Measurements from ENCODE around the gene PAPPA. TPM values are rescaled to one million over a fixed set of nuclear protein-coding genes. Genes with fewer than 3 reads are reported as not detected.

Gene PAPPA
- total and polyA plus RNA-seq, 12 donors, result 0.22 to 23.9 (median 5.7) TPM

GRCh38 chr9:116271340-116271739 lies 117.7 kb downstream of the PAPPA start:
- TF ChIP-seq, protein P1, sequence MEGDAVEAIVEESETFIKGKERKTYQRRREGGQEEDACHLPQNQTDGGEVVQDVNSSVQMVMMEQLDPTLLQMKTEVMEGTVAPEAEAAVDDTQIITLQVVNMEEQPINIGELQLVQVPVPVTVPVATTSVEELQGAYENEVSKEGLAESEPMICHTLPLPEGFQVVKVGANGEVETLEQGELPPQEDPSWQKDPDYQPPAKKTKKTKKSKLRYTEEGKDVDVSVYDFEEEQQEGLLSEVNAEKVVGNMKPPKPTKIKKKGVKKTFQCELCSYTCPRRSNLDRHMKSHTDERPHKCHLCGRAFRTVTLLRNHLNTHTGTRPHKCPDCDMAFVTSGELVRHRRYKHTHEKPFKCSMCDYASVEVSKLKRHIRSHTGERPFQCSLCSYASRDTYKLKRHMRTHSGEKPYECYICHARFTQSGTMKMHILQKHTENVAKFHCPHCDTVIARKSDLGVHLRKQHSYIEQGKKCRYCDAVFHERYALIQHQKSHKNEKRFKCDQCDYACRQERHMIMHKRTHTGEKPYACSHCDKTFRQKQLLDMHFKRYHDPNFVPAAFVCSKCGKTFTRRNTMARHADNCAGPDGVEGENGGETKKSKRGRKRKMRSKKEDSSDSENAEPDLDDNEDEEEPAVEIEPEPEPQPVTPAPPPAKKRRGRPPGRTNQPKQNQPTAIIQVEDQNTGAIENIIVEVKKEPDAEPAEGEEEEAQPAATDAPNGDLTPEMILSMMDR (IDR thresholded peaks at IDR 0.05), result no peak
- no peak for TF ChIP-seq POLR2A (IDR thresholded peaks at IDR 0.05)
- Histone ChIP-seq H3K4me3 (no peak overlapping the region), H3K9me3 (replicated peaks in 1 of 3) (no peaks in the 10 kb centered on the region), H3K36me3 (replicated peaks in 1 of 2) (no peaks in the 10 kb centered on the region), H3K27me3 (no peaks in the 10 kb centered on the region), H3K4me1 (replicated peaks in 1 of 2) (no peaks in the 10 kb centered on the region), H3K27ac (no peak overlapping the region)
- WGBS, 4 donors, result 69 to 79% (median 75%) methylated on average over 7 of the region's 7 CpGs
- no peak for DNase-seq
- intact Hi-C loops (cut with DNase I), result no loop called here

DNA sequence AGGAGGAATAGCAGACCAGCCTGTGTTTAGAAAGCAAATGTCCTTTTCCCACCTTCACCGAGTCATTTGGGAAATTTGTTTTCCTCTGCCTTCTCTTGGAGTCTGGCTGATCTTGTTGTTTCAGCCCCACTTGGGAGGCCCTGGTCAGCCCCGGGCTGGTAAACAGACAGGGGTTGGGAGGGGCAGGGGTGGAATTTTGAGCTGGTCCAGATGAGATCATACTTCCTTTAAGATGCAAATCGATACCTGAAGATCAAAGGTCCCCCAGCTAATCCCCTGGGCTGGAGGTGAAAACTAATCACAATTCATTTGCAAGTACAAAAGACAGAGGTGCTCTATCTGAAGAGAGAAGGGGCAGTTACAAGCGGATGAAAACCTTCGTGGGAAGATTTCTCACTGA lies 118.4 kb downstream of the PAPPA start:
- TF ChIP-seq POLR2A (IDR thresholded peaks at IDR 0.05), result no peak
- TF ChIP-seq, protein P1 (IDR thresholded peaks at IDR 0.05), result no peak
- H3K4me3 ChIP-seq, result no peak overlapping the region
- no peaks in the 10 kb centered on the region for H3K36me3 ChIP-seq (replicated peaks in 1 of 2)
- no peaks in the 10 kb centered on the region for H3K27me3 ChIP-seq
- no peaks in the 10 kb centered on the region for H3K4me1 ChIP-seq (replicated peaks in 1 of 2)
- no peaks in the 10 kb centered on the region for H3K9me3 ChIP-seq (replicated peaks in 1 of 3)
- no peak for DNase-seq
- no peak overlapping the region for H3K27ac ChIP-seq
- intact Hi-C loops (cut with DNase I), result no loop called here
- 34 to 52% (median 38%) methylated on average over 5 of the region's 5 CpGs for WGBS, 4 donors

DNA sequence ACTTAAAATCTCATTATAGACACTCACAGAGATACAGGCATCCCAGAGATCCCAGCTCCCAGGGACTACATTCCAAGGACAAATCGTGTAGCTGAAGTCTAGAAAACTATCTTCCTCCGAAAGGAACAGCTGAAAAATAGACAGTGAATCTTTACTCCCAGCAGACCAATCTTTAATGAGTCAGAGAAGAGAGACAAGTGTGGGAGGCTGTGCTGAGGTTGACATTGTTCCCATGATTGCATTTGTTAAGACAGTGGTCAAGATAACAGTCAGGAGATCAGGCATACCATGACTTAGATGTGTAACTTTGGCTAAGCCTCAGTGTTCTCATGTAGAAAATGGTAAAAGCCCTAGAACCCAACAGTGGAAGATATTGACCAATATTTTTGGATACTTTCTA lies 120.7 kb downstream of the PAPPA start:
- no peak overlapping the region for H3K27ac ChIP-seq
- H3K4me1 ChIP-seq (replicated peaks in 1 of 2), result no peaks in the 10 kb centered on the region
- no peak for DNase-seq
- WGBS, 4 donors, result 30 to 41% (median 33%) methylated on average over 2 of the region's 2 CpGs
- no peaks in the 10 kb centered on the region for H3K27me3 ChIP-seq
- no peaks in the 10 kb centered on the region for H3K36me3 ChIP-seq (replicated peaks in 1 of 2)
- no peak overlapping the region for H3K4me3 ChIP-seq
- intact Hi-C loops (cut with DNase I), result no loop called here
- no peak for TF ChIP-seq POLR2A (IDR thresholded peaks at IDR 0.05)
- TF ChIP-seq, protein P1 (IDR thresholded peaks at IDR 0.05), result no peak
- H3K9me3 ChIP-seq (replicated peaks in 1 of 3), result no peaks in the 10 kb centered on the region

DNA sequence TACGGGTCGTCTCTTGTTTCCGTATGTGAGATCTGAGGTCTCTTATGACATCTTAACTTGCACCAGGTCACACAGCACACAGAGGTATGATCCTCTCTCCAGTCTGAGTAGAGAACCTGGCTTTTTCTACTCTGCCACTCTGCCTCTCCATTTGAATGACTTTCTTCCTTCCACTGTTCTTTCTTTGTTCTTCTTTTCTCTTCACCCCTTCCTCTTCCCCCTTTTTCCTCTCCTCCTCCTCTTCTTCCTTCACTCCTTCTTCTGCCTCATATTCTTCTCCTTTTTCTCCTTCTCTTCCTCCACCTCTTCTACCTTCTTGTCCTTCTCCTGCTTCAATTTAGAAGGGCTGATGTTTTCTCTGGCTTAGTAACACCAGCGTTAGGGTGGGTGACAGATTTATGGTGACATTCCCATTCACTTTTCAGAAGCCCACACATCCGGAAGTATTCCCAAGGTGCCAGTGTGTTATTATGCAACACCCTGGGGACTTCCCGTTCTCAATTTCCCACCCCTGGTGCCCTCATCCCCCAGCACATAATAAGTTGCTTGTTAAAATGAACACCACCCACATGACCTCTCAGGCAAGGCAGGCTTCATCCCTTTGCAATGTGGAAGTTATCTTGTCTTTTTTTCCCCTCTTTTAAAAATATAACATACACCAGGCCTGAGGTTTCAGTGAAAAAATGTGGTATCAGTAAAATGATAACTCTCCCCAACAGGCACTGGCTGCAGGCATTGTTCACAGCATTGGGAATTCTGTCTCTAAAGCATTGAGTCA lies 122.0 kb downstream of the PAPPA start:
- no peak overlapping the region for H3K4me3 ChIP-seq
- no peaks in the 10 kb centered on the region for H3K27me3 ChIP-seq
- H3K4me1 ChIP-seq (replicated peaks in 1 of 2), result no peaks in the 10 kb centered on the region
- 44 to 52% (median 45%) methylated on average over 6 of the region's 6 CpGs for WGBS, 4 donors
- H3K27ac ChIP-seq, result no peak overlapping the region
- H3K9me3 ChIP-seq (replicated peaks in 1 of 3), result no peaks in the 10 kb centered on the region
- intact Hi-C loops (cut with DNase I), result no loop called here
- no peaks in the 10 kb centered on the region for H3K36me3 ChIP-seq (replicated peaks in 1 of 2)
- no peak for TF ChIP-seq POLR2A (IDR thresholded peaks at IDR 0.05)
- TF ChIP-seq, protein P1 (IDR thresholded peaks at IDR 0.05), result no peak
- no peak for DNase-seq

All from adrenal gland (tissue), 12 donors.